PC-3 (cell line): Measurements from ENCODE around the gene NRG3. TPM values are rescaled to one million over a fixed set of nuclear protein-coding genes. Genes with fewer than 3 reads are reported as not detected.

Experiments
- ATAC-seq: fragments of 200-7000 bp; cut with Tn5 transposase; 2 replicates; pipeline ENCODE4 v1.9.1; 2020; ENCODE audit warnings: mild to moderate bottlenecking, moderate library complexity
- BruUV-seq: library from RNA; stranded (reverse); fragments of 400-500 nt; replicated peaks from 2 replicates; lab custom pipeline; 2021; lab: Mats Ljungman, UMichigan
- CTCF ChIA-PET: fragments of 300-600 bp; sonication (Branson Sonifier 250); formaldehyde crosslinking; loops from one replicate; lab custom pipeline; 2022; ENCODE audit warnings: antibody characterized with exemption; lab: Charles Lee
- POLR2A ChIA-PET: fragments of 300-600 bp; sonication (Branson Sonifier 250); formaldehyde crosslinking; loops from one replicate; lab custom pipeline; 2022; ENCODE audit warnings: antibody characterized with exemption; ENCODE audit not compliant: unreplicated experiment; lab: Charles Lee
- DNase-seq: peaks from one replicate; pipeline ENCODE4 v3.0.0-alpha.2; 2015
- H2AFZ ChIP-seq: fragments of 300-600 bp; sonication (generic); 2 replicates; pipeline ENCODE4 v1.6.0; 2016; ENCODE audit warnings: antibody characterized with exemption, low read length
- H3F3A ChIP-seq: fragments of 300-600 bp; sonication (generic); one replicate; pipeline ENCODE4 v1.6.0; 2017; ENCODE audit warnings: antibody characterized with exemption, low read length, control low read depth, mild to moderate bottlenecking; ENCODE audit not compliant: unreplicated experiment
- H3K27ac ChIP-seq: fragments of 300-600 bp; sonication (generic); 2 replicates; pipeline ENCODE4 v1.5.1; 2016; ENCODE audit warnings: mild to moderate bottlenecking, low read length
- H3K27me3 ChIP-seq: fragments of 300-600 bp; sonication (generic); 2 replicates; pipeline ENCODE4 v1.6.1; 2016; ENCODE audit warnings: low read length, mixed read lengths
- H3K36me3 ChIP-seq: fragments of 300-600 bp; sonication (generic); 2 replicates; pipeline ENCODE4 v1.6.1; 2016; ENCODE audit warnings: low read depth, mixed run types, low read length, mixed read lengths
- H3K4me1 ChIP-seq: fragments of 300-600 bp; sonication (generic); 2 replicates; pipeline ENCODE4 v1.5.1; 2016; ENCODE audit warnings: low read length; ENCODE audit not compliant: insufficient read depth
- H3K4me2 ChIP-seq: fragments of 300-600 bp; sonication (generic); 2 replicates; pipeline ENCODE4 v1.6.0; 2016; ENCODE audit warnings: low read length
- H3K4me3 ChIP-seq: fragments of 300-600 bp; sonication (generic); 2 replicates; pipeline ENCODE4 v1.5.1; 2016; ENCODE audit warnings: mild to moderate bottlenecking, low read length, mixed read lengths
- H3K79me2 ChIP-seq: fragments of 300-600 bp; sonication (generic); 2 replicates; pipeline ENCODE4 v1.6.1; 2017; ENCODE audit warnings: low read length, mixed read lengths
- H3K9ac ChIP-seq: fragments of 300-600 bp; sonication (generic); 2 replicates; pipeline ENCODE4 v1.6.0; 2016; ENCODE audit warnings: mild to moderate bottlenecking, low read length
- H3K9me2 ChIP-seq: fragments of 300-600 bp; sonication (generic); replicated peaks from 2 replicates; pipeline ENCODE4 v1.6.1; 2016; ENCODE audit warnings: mixed run types, low read length, mixed read lengths
- H3K9me3 ChIP-seq: fragments of 300-600 bp; sonication (generic); 2 replicates; pipeline ENCODE4 v1.6.1; 2016; ENCODE audit warnings: low read length, mixed read lengths
- H4K20me1 ChIP-seq: fragments of 300-600 bp; sonication (generic); 2 replicates; pipeline ENCODE4 v1.6.1; 2016; ENCODE audit warnings: low read length, mixed read lengths
- EZH2 ChIP-seq: fragments of 300-600 bp; sonication (generic); IDR thresholded peaks from one replicate; pipeline ENCODE4 v1.6.1; 2017; ENCODE audit warnings: antibody characterized with exemption, mild to moderate bottlenecking, low read length; ENCODE audit not compliant: unreplicated experiment
- EZH2phosphoT487 ChIP-seq: fragments of 300-600 bp; sonication (generic); IDR thresholded peaks from 2 replicates; pipeline ENCODE4 v1.6.1; 2018; ENCODE audit warnings: mild to moderate bottlenecking, antibody characterized with exemption, low read length, borderline replicate concordance
- intact Hi-C: fragments of 100-400 bp; cut with micrococcal nuclease; formaldehyde crosslinking; loops from 2 replicates; pipeline ENCODE4 v1.9.0; 2023
- total RNA-seq: library from RNA; depleted of rRNA; stranded (reverse); fragments of >200 nt; gene quantifications from 2 replicates; pipeline ENCODE4 v1.2.3, GENCODE V29; 2014
- TF ChIP-seq, protein P1 (sequence below): fragments of 300-600 bp; sonication (generic); conservative IDR thresholded peaks from 2 replicates; pipeline ENCODE4 v1.5.1; 2017; ENCODE audit warnings: antibody characterized with exemption, low read depth, mild to moderate bottlenecking, low read length

Gene NRG3
- total RNA-seq, 1 experiment from 2014 or later: not detected

DNA sequence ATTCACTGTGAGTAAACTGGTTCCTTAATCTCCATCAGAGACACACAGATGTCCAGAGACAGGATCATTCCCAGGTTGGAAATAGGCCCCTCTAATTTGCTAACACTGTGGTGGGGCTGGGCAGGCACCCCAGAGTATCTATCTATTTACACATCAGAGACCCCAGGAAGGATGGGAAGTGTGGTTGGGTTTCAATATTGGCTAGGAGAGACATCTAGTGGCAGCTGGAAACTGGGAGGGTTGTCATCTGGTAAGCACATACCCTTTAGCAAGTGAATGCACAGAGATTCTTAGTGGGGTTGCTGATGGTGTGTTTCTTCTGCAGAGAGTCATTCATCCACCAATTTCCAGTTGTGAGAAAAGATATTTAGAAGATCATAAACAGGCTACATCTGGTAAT, 36.0 kb upstream of the NRG3 start:
- BruUV-seq: no TSS peak
- TF ChIP-seq, protein P1, sequence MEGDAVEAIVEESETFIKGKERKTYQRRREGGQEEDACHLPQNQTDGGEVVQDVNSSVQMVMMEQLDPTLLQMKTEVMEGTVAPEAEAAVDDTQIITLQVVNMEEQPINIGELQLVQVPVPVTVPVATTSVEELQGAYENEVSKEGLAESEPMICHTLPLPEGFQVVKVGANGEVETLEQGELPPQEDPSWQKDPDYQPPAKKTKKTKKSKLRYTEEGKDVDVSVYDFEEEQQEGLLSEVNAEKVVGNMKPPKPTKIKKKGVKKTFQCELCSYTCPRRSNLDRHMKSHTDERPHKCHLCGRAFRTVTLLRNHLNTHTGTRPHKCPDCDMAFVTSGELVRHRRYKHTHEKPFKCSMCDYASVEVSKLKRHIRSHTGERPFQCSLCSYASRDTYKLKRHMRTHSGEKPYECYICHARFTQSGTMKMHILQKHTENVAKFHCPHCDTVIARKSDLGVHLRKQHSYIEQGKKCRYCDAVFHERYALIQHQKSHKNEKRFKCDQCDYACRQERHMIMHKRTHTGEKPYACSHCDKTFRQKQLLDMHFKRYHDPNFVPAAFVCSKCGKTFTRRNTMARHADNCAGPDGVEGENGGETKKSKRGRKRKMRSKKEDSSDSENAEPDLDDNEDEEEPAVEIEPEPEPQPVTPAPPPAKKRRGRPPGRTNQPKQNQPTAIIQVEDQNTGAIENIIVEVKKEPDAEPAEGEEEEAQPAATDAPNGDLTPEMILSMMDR: no peak
- TF ChIP-seq EZH2phosphoT487 (no peak), EZH2 (no peak)
- Histone ChIP-seq H3K4me1 (no peaks in the 10 kb centered on the region), H3K79me2 (no peaks in the 10 kb centered on the region), H3K9me3 (no peaks in the 10 kb centered on the region), H3K4me2 (no peak overlapping the region), H3K36me3 (no peaks in the 10 kb centered on the region), H3K9ac (no peak overlapping the region), H3F3A (no peaks in the 10 kb centered on the region), H3K4me3 (no peak overlapping the region), H3K27me3 (no peaks in the 10 kb centered on the region), H3K9me2 (no peaks in the 10 kb centered on the region), H4K20me1 (no peaks in the 10 kb centered on the region), H3K27ac (no peak overlapping the region), H2AFZ (no peak overlapping the region)
- ATAC-seq (no peak), DNase-seq (no peak)
- intact Hi-C loops: no loop called here
- ChIA-PET CTCF (no interaction called here), POLR2A (no interaction called here)

DNA sequence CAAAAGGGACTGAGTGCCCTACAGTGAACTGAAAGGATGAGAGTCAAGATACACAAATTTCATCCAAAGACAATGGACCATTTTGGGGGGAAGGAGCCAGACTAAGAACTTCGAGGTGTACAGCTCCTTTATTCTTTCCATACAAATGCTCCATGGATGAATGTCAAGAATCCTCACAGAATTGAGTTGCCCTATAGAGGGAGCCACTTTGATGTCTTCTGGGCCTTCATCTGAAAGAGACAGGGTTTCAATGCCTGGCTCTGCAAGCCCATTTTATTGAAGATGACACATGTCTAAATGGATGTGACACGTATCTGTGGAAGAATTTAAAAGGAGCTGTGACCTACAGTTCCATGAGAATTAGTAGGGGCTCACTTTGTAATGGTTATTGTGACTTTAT, 32.0 kb upstream of the NRG3 start:
- CTCF ChIA-PET: no interaction called here
- Histone ChIP-seq H3K27me3 (no peaks in the 10 kb centered on the region), H3K4me1 (no peaks in the 10 kb centered on the region), H3F3A (no peaks in the 10 kb centered on the region), H3K9me2 (no peaks in the 10 kb centered on the region), H3K9ac (no peak overlapping the region), H3K4me2 (no peak overlapping the region), H3K4me3 (no peak overlapping the region), H3K79me2 (no peaks in the 10 kb centered on the region), H3K36me3 (no peaks in the 10 kb centered on the region), H2AFZ (no peak overlapping the region), H3K27ac (no peak overlapping the region), H3K9me3 (no peaks in the 10 kb centered on the region), H4K20me1 (no peaks in the 10 kb centered on the region)
- no peak for ATAC-seq
- BruUV-seq: no TSS peak
- TF ChIP-seq EZH2phosphoT487: no peak
- TF ChIP-seq, protein P1: no peak
- no peak for TF ChIP-seq EZH2
- POLR2A ChIA-PET: no interaction called here
- DNase-seq: no peak
- intact Hi-C loops: no loop called here

DNA sequence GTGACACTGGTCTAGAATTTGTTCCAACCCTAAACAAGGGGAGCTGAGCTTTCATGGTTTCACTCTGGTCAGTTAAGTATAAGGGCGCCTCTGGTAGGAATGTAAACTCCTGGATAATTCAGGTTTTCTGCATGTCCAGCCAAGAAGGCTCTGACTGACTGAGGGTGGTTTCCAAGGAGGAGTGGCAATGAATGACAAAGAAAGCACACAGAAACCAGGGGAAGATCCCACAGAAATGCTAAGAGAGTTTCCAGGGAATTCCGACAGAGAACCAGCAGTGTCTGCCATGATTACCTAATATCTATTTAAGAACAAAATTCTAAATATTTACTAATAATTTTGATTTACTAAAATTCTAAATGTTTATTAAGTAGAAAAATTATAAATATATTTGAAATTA, 27.3 kb upstream of the NRG3 start:
- intact Hi-C loops: no loop called here
- no peak overlapping the region for H3K4me3 ChIP-seq
- no peaks in the 10 kb centered on the region for H3K4me1 ChIP-seq
- TF ChIP-seq, protein P1: no peak
- TF ChIP-seq EZH2phosphoT487 (no peak), EZH2 (no peak)
- no peak overlapping the region for H3K27ac ChIP-seq
- H3K4me2 ChIP-seq: no peak overlapping the region
- H3K9ac ChIP-seq: no peak overlapping the region
- no peaks in the 10 kb centered on the region for H3K9me3 ChIP-seq
- no peaks in the 10 kb centered on the region for H4K20me1 ChIP-seq
- no TSS peak for BruUV-seq
- H3F3A ChIP-seq: no peaks in the 10 kb centered on the region
- no peaks in the 10 kb centered on the region for H3K36me3 ChIP-seq
- H3K9me2 ChIP-seq: no peaks in the 10 kb centered on the region
- H3K27me3 ChIP-seq: no peaks in the 10 kb centered on the region
- CTCF ChIA-PET: no interaction called here
- POLR2A ChIA-PET: no interaction called here
- no peak for ATAC-seq
- DNase-seq: no peak
- no peaks in the 10 kb centered on the region for H3K79me2 ChIP-seq
- H2AFZ ChIP-seq: no peak overlapping the region
